Caco-2 (cell line): ENCODE results near the gene FAM72A. TPM values are rescaled to one million over a fixed set of nuclear protein-coding genes. Genes with fewer than 3 reads are reported as not detected.
"Not testable (repeated sequence)": the region's sequence is repeated elsewhere in the genome, so short reads cannot be mapped to it uniquely, and the experiment has no call there.

Experiments used
- BruUV-seq: library from RNA; stranded (reverse); fragments of 400-500 nt; replicated peaks from 2 replicates; lab custom pipeline; 2021; lab: Mats Ljungman, UMichigan
- CTCF ChIA-PET: fragments of 300-600 bp; sonication (Branson Sonifier 250); formaldehyde crosslinking; loops from one replicate; lab custom pipeline; 2022; ENCODE audit warnings: antibody characterized with exemption; lab: Charles Lee
- POLR2A ChIA-PET: fragments of 300-600 bp; sonication (Branson Sonifier 250); formaldehyde crosslinking; loops from one replicate; lab custom pipeline; 2022; ENCODE audit warnings: antibody characterized with exemption; lab: Charles Lee
- DNase-seq, 2 experiments: peaks; one replicate each; pipeline versions ENCODE4 v3.0.0 to v3.0.0-alpha.2; 2020 to 2022
- H3K27me3 ChIP-seq: replicated peaks from 2 replicates; pipeline ENCODE4 v1.6.0; 2011; ENCODE audit warnings: low read length; ENCODE audit not compliant: control insufficient read depth, insufficient read depth
- H3K36me3 ChIP-seq: 2 replicates; pipeline ENCODE4 v1.5.1; 2011; ENCODE audit warnings: low read length; ENCODE audit not compliant: control insufficient read depth, insufficient read depth
- H3K4me1 ChIP-seq: fragments of 250-450 bp; sonication (Bioruptor Pico); 2 replicates; pipeline ENCODE4 v1.5.1; 2020; ENCODE audit warnings: mild to moderate bottlenecking
- H3K4me3 ChIP-seq: 2 replicates; pipeline ENCODE4 v1.5.1; 2011; ENCODE audit warnings: low read depth, mild to moderate bottlenecking, control low read depth, low read length
- H3K9me3 ChIP-seq: fragments of 250-450 bp; sonication (Bioruptor Pico); 2 replicates; pipeline ENCODE4 v1.5.1; 2020; ENCODE audit warnings: mild to moderate bottlenecking, moderate library complexity
- H3K27ac Mint-ChIP-seq: one replicate; pipeline ENCODE4 v1.8.0; 2022; ENCODE audit warnings: mixed read lengths; ENCODE audit not compliant: unreplicated experiment
- H3K27me3 Mint-ChIP-seq: one replicate; pipeline ENCODE4 v1.8.0; 2022; ENCODE audit warnings: mixed read lengths; ENCODE audit not compliant: insufficient read depth, unreplicated experiment
- H3K36me3 Mint-ChIP-seq: one replicate; pipeline ENCODE4 v1.8.0; 2022; ENCODE audit warnings: mild to moderate bottlenecking, mixed read lengths; ENCODE audit not compliant: insufficient read depth, unreplicated experiment
- H3K4me1 Mint-ChIP-seq: one replicate; pipeline ENCODE4 v1.8.0; 2022; ENCODE audit warnings: low read depth, mixed read lengths; ENCODE audit not compliant: unreplicated experiment
- H3K4me3 Mint-ChIP-seq: one replicate; pipeline ENCODE4 v1.8.0; 2022; ENCODE audit warnings: mild to moderate bottlenecking, moderate library complexity, mixed read lengths; ENCODE audit not compliant: unreplicated experiment
- H3K9me3 Mint-ChIP-seq: one replicate; pipeline ENCODE4 v1.8.0; 2022; ENCODE audit warnings: mixed read lengths; ENCODE audit not compliant: unreplicated experiment
- intact Hi-C: fragments of 100-400 bp; cut with micrococcal nuclease; formaldehyde crosslinking; loops from one replicate; pipeline ENCODE4 v1.10.0; 2022; ENCODE audit not compliant: unreplicated experiment
- total RNA-seq: library from RNA; stranded (reverse); gene quantifications from 2 replicates; pipeline ENCODE4 v1.2.3, GENCODE V29; 2022

The FAM72A gene
- total RNA-seq, 1 experiment from 2014 or later, result 12.3 TPM

- POLR2A ChIA-PET, CTCF ChIA-PET, H3K27me3 Mint-ChIP-seq, intact Hi-C loops, H3K36me3 Mint-ChIP-seq, H3K4me1 Mint-ChIP-seq, H3K4me3 Mint-ChIP-seq, H3K4me3 ChIP-seq, H3K9me3 Mint-ChIP-seq, H3K36me3 ChIP-seq, H3K27ac Mint-ChIP-seq, BruUV-seq, H3K4me1 ChIP-seq, H3K27me3 ChIP-seq, H3K9me3 ChIP-seq, DNase-seq: not testable (repeated sequence)
These were observed 32.6 kb upstream of the FAM72A start for GRCh38 chr1:206235190-206235589.

DNA sequence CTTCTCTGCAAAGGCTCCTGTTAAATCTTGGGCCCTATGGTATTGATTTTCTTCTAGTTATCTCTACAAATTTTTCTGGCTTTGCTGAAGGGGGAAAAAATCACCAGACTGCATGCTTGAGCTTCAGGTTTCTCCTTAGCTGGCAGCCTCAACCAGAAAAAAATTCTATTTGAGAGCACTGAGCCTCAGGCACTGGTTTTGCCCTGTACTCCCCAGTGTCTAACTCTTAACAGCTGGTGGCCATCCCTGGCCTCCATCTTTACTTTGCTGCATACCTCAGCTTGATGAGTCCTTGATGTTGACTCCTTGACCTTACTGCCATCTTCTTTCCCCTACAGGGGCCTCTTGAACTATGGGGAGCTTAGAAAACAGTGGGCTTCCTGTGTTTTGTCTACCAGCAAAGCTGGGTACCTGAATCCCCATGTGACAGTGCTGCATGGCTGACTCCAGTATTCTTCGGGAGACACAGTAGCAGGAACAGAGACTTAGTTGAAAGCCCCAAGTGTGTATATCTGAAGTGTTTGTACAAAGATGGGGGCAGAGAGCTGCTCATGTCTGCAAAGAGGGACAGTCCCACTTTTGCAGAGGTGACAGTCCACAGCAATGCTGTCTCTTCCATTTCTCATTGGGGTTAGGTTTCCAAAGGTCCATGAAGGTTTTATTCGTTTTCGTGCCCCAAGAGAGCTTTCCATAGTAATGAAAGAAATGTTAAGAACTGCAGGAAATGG, 31.7 kb upstream of the FAM72A start:
- DNase-seq, H3K9me3 Mint-ChIP-seq, H3K36me3 Mint-ChIP-seq, H3K36me3 ChIP-seq, POLR2A ChIA-PET, H3K27me3 ChIP-seq, H3K4me3 Mint-ChIP-seq, H3K9me3 ChIP-seq, H3K4me1 ChIP-seq, BruUV-seq, H3K27me3 Mint-ChIP-seq, CTCF ChIA-PET, H3K4me3 ChIP-seq, intact Hi-C loops, H3K27ac Mint-ChIP-seq, H3K4me1 Mint-ChIP-seq: not testable (repeated sequence)

DNA sequence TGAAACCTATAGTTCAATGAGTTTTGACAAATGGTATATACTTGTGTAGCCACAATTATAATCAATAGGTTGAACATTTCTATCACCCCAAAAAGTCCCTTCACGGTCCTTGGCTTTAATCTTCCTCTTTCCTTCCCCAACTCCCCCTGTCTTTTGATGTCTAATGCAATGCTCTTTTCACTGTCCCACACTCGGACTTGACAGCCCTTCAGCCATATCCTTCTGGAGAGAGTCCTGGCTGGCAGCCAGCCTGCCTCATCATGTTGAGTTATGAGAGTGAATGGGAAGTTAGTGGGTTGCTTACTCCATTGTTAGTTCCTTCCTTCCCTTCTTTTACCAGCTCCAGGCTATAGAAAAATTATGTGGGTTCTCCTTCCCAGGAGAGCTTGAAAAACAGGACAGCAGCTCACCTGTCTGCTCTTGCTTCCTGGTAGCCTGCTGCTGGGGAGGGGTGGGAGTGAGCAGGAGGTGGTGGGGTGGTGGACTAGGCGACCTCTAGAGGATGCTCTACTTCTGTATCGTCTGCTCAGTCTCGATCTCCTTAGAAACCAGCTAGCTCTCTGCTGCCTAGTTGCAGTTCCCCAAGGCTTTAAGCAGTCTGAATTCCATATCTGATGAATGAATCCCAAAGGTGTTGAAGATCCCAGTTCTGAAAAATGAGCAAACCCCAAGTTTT, 30.5 kb upstream of the FAM72A start:
- H3K4me3 ChIP-seq, H3K4me1 Mint-ChIP-seq, H3K4me3 Mint-ChIP-seq, H3K27ac Mint-ChIP-seq, H3K36me3 Mint-ChIP-seq, BruUV-seq, POLR2A ChIA-PET, H3K36me3 ChIP-seq, H3K27me3 Mint-ChIP-seq, CTCF ChIA-PET, H3K9me3 Mint-ChIP-seq, H3K27me3 ChIP-seq, H3K4me1 ChIP-seq, intact Hi-C loops, H3K9me3 ChIP-seq: not testable (repeated sequence)
- peak; percentile 22 to 33 for DNase-seq

- H3K4me3 ChIP-seq, H3K9me3 Mint-ChIP-seq, H3K27me3 ChIP-seq, H3K4me1 Mint-ChIP-seq, CTCF ChIA-PET, BruUV-seq, H3K36me3 Mint-ChIP-seq, H3K27ac Mint-ChIP-seq, POLR2A ChIA-PET, H3K27me3 Mint-ChIP-seq, H3K9me3 ChIP-seq, intact Hi-C loops, H3K4me1 ChIP-seq, H3K36me3 ChIP-seq, H3K4me3 Mint-ChIP-seq: not testable (repeated sequence)
- peak; percentile 4 to 42 for DNase-seq
These were observed 29.4 kb upstream of the FAM72A start for GRCh38 chr1:206231989-206232388.

GRCh38 chr1:206229286-206229685, 26.6 kb upstream of the FAM72A start:
- POLR2A ChIA-PET, H3K9me3 ChIP-seq, H3K27me3 Mint-ChIP-seq, CTCF ChIA-PET, H3K4me3 ChIP-seq, H3K4me1 ChIP-seq, H3K4me1 Mint-ChIP-seq, H3K27me3 ChIP-seq, DNase-seq, H3K36me3 Mint-ChIP-seq, H3K4me3 Mint-ChIP-seq, H3K9me3 Mint-ChIP-seq, BruUV-seq, intact Hi-C loops, H3K36me3 ChIP-seq, H3K27ac Mint-ChIP-seq: not testable (repeated sequence)

DNA sequence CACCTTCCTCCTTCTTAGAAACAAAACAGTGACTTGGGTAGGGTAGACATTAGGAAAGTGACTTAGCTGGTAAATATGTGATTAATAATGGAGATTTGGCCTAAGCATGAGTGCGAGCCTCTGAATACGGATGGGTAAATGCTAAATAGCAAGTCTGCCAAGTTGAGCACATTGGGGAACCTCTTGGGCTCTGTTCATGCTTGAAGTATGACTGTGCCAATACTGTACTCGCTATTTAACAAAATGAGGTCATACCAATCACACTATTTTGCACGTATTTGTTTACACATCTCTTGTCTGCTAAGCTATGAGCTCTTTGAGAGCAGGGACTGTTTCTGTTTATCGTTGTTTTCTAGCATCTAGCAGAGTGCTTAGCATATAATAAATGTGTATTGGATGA, 24.2 kb upstream of the FAM72A start:
- CTCF ChIA-PET, H3K27ac Mint-ChIP-seq, H3K9me3 Mint-ChIP-seq, intact Hi-C loops, H3K9me3 ChIP-seq, H3K27me3 Mint-ChIP-seq, H3K4me3 ChIP-seq, H3K4me3 Mint-ChIP-seq, DNase-seq, BruUV-seq, H3K27me3 ChIP-seq, H3K4me1 Mint-ChIP-seq, H3K36me3 ChIP-seq, H3K4me1 ChIP-seq, H3K36me3 Mint-ChIP-seq, POLR2A ChIA-PET: not testable (repeated sequence)

DNA sequence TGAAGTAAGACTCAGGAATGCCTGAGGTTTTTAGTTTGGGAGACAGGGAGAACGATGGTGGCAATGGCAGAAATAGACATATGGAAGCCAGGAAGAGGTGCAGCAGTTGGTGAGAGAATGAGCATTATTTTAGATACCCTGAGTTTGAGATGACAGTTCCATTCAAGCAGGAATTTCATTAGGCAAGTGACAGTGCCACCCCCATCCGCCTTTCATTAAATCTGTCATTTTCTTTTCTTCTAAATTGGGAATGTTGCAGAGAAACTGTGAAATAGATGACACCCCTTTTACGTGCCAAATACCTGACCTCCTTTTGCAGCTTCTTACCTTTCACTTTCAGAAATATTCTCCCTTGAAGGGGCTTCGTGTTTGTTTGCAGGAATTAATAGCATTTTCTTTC, 22.7 kb upstream of the FAM72A start:
- H3K4me3 Mint-ChIP-seq, POLR2A ChIA-PET, DNase-seq, BruUV-seq, H3K36me3 Mint-ChIP-seq, H3K36me3 ChIP-seq, H3K4me1 Mint-ChIP-seq, CTCF ChIA-PET, H3K9me3 Mint-ChIP-seq, H3K27me3 ChIP-seq, H3K27me3 Mint-ChIP-seq, H3K27ac Mint-ChIP-seq, H3K4me3 ChIP-seq, H3K4me1 ChIP-seq, H3K9me3 ChIP-seq, intact Hi-C loops: not testable (repeated sequence)
